Activated T-helper 17 cell treated with anti-CD3 and anti-CD28 coated beads, Interleukin-2, amount 50 U/mL, for 72 hours (primary cell): ENCODE results near the gene SDHAF3. TPM values are rescaled to one million over a fixed set of nuclear protein-coding genes. Genes with fewer than 3 reads are reported as not detected.

Experiments
- ATAC-seq: fragments of 150-1000 bp; cut with Tn5 transposase; replicated peaks from 2 replicates; pipeline ENCODE4 v1.10.0; 2021; ENCODE audit warnings: mild to moderate bottlenecking, moderate library complexity
- H3K27ac Mint-ChIP-seq: one replicate; pipeline ENCODE4 v1.8.0; 2022; ENCODE audit warnings: mixed read lengths
- H3K27me3 Mint-ChIP-seq: one replicate; pipeline ENCODE4 v1.8.0; 2022; ENCODE audit warnings: mixed read lengths
- H3K36me3 Mint-ChIP-seq: one replicate; pipeline ENCODE4 v1.8.0; 2022; ENCODE audit warnings: low read depth, mild to moderate bottlenecking, mixed read lengths
- H3K4me1 Mint-ChIP-seq: one replicate; pipeline ENCODE4 v1.8.0; 2022; ENCODE audit warnings: mixed read lengths
- H3K4me3 Mint-ChIP-seq: one replicate; pipeline ENCODE4 v1.8.0; 2022; ENCODE audit warnings: mild to moderate bottlenecking, mixed read lengths
- H3K9me3 Mint-ChIP-seq: one replicate; pipeline ENCODE4 v1.8.0; 2022; ENCODE audit warnings: mixed read lengths
- total RNA-seq, 2 donors: library from RNA; stranded (reverse); gene quantifications; one replicate each; pipeline ENCODE4 v1.2.3, GENCODE V29; 2022

Gene SDHAF3
- total RNA-seq, 2 donors from 2014 or later, result 17.8 to 23.5 TPM

GRCh38 chr7:97218767-97219166, 101.3 kb downstream of the SDHAF3 start:
- no peak overlapping the region for H3K4me3 Mint-ChIP-seq
- peaks cover 30% of the 10 kb centered on the region for H3K27me3 Mint-ChIP-seq
- H3K36me3 Mint-ChIP-seq, result no peaks in the 10 kb centered on the region
- H3K27ac Mint-ChIP-seq, result no peak overlapping the region
- H3K4me1 Mint-ChIP-seq, result no peaks in the 10 kb centered on the region
- no peak for ATAC-seq
- H3K9me3 Mint-ChIP-seq, result peaks cover 6% of the 10 kb centered on the region

DNA sequence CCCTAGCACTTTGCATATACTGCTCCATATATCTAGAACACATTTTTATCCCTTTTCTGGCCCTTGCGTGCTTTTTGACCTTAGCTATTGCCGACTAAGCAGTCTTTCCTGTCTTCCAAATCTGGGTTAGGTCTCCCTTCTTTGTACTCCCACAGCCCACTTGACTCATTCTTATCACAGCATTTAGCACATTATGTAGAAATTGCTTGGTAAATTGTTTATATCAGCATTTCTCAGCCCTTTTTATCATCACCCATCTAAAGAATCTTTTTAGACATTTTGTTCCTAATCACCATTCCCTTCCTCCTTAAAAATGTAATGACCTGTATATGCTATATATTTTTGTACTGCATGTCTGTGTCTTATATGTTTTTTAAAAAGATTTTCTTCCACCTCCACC, 101.7 kb downstream of the SDHAF3 start:
- peaks cover 6% of the 10 kb centered on the region for H3K9me3 Mint-ChIP-seq
- no peak for ATAC-seq
- no peaks in the 10 kb centered on the region for H3K36me3 Mint-ChIP-seq
- no peak overlapping the region for H3K27ac Mint-ChIP-seq
- H3K27me3 Mint-ChIP-seq, result peaks cover 30% of the 10 kb centered on the region
- no peaks in the 10 kb centered on the region for H3K4me1 Mint-ChIP-seq
- no peak overlapping the region for H3K4me3 Mint-ChIP-seq

GRCh38 chr7:97224316-97224715, 106.8 kb downstream of the SDHAF3 start:
- Mint-ChIP-seq H3K4me1 (no peaks in the 10 kb centered on the region), H3K27ac (no peak overlapping the region), H3K27me3 (peaks cover 23% of the 10 kb centered on the region), H3K4me3 (no peak overlapping the region), H3K36me3 (no peaks in the 10 kb centered on the region), H3K9me3 (no peaks in the 10 kb centered on the region)
- ATAC-seq, result no peak

- Mint-ChIP-seq H3K4me1 (no peaks in the 10 kb centered on the region), H3K4me3 (no peak overlapping the region), H3K27me3 (peaks cover 16% of the 10 kb centered on the region), H3K36me3 (no peaks in the 10 kb centered on the region), H3K9me3 (peaks cover 4% of the 10 kb centered on the region), H3K27ac (no peak overlapping the region)
- ATAC-seq, result no peak
These were observed 109.0 kb downstream of the SDHAF3 start for GRCh38 chr7:97226541-97226940.

Other genes with a start within 250 kb of the SDHAF3 start
- gene DLX6, start 112.1 kb upstream of the SDHAF3 start, total RNA-seq, result not detected
- not detected for gene DLX5, start 92.9 kb upstream of the SDHAF3 start, total RNA-seq